HG02938 (cell line): ENCODE measurements around the gene RNF166.

ENCODE experiments used
- ATAC-seq: cut with Tn5 transposase; IDR thresholded peaks from one replicate; pipeline ENCODE4 v1.9.1; 2021; ENCODE audit warnings: mild to moderate bottlenecking, moderate library complexity; ENCODE audit not compliant: unreplicated experiment

The RNF166 gene

GRCh38 chr16:88725609-88726407, 19.6 kb upstream of the RNF166 start:
- no peak for ATAC-seq

GRCh38 chr16:88724855-88725555, 18.8 kb upstream of the RNF166 start:
- ATAC-seq: no peak

GRCh38 chr16:88723911-88724310, 17.7 kb upstream of the RNF166 start:
- ATAC-seq: no peak

- no peak for ATAC-seq
These were observed 17.3 kb upstream of the RNF166 start for GRCh38 chr16:88723507-88723887.

- no peak for ATAC-seq
These were observed 16.7 kb upstream of the RNF166 start for GRCh38 chr16:88722784-88723506.

- ATAC-seq: no peak
These were observed 15.9 kb upstream of the RNF166 start for GRCh38 chr16:88721815-88722755.

- ATAC-seq: no peak
These were observed 15.0 kb upstream of the RNF166 start for GRCh38 chr16:88721236-88721635.

- no peak for ATAC-seq
These were observed 14.3 kb upstream of the RNF166 start for GRCh38 chr16:88720396-88720970.

- ATAC-seq: no peak
These were observed 13.7 kb upstream of the RNF166 start for GRCh38 chr16:88719933-88720296.

GRCh38 chr16:88719267-88719932, 13.2 kb upstream of the RNF166 start:
- ATAC-seq: no peak

GRCh38 chr16:88718178-88718577, 12.0 kb upstream of the RNF166 start:
- no peak for ATAC-seq

GRCh38 chr16:88716601-88717001, 10.4 kb upstream of the RNF166 start:
- no peak for ATAC-seq

- ATAC-seq: no peak
These were observed 10.0 kb upstream of the RNF166 start for GRCh38 chr16:88716201-88716600.

GRCh38 chr16:88715312-88716190, 9.3 kb upstream of the RNF166 start:
- no peak for ATAC-seq

GRCh38 chr16:88714420-88715302, 8.5 kb upstream of the RNF166 start:
- ATAC-seq: no peak

GRCh38 chr16:88713568-88714419, 7.6 kb upstream of the RNF166 start:
- no peak for ATAC-seq

- ATAC-seq: no peak
These were observed 6.8 kb upstream of the RNF166 start for GRCh38 chr16:88713054-88713453.
